DMS53 treated with DMSO at 0.1 percent for 48 hours (cell line): ENCODE measurements around the gene SOST.

Experiments used
- DNase-seq: peaks from one replicate; lab custom pipeline; 2025; ENCODE audit not compliant: unreplicated experiment; lab: John Stamatoyannopoulos, UW

The SOST gene

GRCh38 chr17:43774304-43775250 is 16.0 kb upstream of the SOST start:
- DNase-seq: no peak

GRCh38 chr17:43772877-43773648 is 14.5 kb upstream of the SOST start:
- DNase-seq: no peak

DNA sequence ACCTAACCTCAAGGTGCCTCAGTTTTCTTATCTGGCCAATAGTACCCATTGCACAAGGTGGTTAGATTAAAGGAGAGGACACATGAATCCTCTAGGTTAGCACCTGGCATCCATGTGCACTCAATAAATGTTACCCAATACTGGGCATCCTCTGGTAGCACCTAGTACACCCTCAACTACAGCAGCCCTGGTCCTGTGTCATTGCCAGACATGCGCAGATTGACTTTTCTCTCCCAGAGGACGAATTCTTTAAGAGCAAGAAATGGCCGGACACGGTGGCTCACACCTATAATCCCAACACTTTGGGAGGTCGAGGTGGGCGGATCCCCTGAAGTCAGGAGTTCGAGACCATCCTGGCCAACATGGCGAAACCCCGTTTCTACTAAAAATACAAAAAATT is 12.9 kb upstream of the SOST start:
- DNase-seq: no peak

DNA sequence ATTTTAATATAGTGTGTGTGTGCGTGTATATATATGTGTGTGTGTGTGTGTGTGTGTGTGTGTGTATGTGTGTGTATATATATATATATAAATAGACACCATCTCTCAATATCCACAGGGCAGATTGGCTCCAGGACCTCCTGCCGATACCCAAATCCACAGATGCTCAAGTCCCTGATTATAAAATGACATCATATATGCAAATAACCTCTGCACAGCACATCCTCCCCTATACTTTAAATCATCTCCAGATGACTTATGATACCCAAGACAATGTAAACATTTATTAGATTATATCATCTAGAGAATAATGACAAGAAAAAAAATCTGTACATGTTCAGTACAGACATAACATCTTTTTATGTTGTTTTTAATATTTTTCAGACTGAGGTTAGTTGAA is 12.4 kb upstream of the SOST start:
- no peak for DNase-seq

GRCh38 chr17:43769859-43770258 is 11.3 kb upstream of the SOST start:
- DNase-seq: no peak

DNA sequence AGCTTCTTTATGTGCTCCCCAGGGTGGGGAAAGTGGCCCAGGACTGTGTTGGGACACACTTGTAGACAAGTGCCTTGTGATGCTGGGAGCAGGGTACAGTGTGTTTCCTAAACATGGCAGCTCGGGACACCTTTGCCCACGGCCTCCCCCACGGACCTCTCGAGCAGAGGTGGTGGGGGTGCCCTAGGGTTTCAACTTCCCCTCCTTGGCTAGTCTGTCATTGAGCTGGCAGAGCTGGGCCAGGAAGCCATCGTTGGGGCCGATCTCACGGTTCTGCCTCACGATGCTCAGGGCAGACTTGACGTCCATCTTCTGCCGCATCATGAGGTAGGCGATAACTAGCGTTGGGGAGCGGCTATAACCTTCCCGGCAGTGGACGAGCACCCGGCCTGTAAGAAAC is 10.8 kb upstream of the SOST start:
- DNase-seq: no peak

- DNase-seq: no peak
Observed at GRCh38 chr17:43768943-43769342, 10.4 kb upstream of the SOST start.

DNA sequence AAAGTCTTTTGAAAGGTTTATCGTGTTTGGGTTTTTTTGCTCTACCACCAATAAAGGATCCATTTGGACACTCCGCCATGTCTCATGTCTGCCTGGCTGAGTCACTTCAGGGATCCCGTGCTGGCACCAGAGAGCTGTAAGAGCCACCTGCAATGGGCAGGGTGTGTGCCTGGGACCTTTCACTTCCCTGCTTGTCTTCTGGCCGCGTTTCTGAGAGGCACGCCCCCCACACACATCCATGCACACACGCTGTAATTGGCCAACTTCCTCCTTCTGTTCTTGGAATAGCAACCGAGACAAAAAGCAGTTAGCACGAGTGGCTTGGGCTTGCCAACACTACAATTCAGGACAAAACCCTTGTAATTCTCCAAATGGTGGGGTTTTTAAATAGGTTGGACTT is 9.8 kb upstream of the SOST start:
- DNase-seq: no peak

DNA sequence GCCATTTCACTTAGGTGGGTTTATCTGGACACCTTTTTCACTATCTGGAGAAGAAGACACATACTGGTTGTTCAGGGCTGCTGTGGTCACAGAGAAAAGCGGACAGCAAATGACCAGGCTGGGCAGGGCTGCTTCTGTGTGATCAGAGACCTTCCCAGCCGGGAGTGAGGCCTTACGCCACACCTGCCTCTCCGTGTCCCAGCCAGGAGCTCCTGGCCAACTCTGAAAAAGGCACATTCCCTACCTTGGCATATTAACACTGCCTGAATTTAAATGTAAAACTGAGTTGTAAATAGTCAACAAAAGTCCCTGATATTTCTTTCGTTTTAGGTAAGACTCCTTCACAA is 9.1 kb upstream of the SOST start:
- DNase-seq: no peak

DNA sequence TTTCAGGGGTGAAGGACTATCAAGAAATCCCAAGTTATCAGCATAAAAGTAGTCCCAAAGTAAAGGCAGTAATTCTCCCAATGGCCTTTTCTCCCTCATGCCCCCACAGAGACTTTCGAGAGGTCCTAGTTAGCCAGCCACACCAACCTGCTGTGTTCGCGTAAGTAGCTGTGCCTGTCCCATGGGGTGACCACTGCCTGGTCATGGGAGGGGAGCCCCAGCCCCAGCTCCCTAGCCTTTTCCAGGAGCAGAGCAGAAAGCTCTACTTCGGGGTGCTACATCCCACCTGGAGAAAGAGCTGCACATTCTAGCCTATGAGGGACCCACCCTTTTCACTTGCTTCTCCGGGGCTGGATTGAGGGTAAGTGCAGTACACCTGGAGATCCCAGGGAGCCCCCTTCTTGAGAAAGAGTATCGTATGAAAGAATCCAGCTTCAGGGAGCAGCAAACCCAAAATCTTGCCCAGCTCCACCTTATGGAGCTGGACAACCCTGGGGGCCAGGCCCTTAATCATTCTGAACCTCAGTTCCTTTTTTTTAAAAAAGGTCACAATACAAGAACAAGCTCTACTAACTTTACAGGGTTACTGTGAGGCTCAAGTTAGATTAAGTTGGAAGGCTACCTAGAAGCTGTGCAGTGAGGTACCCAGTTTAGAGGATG is 8.6 kb upstream of the SOST start:
- no peak for DNase-seq

DNA sequence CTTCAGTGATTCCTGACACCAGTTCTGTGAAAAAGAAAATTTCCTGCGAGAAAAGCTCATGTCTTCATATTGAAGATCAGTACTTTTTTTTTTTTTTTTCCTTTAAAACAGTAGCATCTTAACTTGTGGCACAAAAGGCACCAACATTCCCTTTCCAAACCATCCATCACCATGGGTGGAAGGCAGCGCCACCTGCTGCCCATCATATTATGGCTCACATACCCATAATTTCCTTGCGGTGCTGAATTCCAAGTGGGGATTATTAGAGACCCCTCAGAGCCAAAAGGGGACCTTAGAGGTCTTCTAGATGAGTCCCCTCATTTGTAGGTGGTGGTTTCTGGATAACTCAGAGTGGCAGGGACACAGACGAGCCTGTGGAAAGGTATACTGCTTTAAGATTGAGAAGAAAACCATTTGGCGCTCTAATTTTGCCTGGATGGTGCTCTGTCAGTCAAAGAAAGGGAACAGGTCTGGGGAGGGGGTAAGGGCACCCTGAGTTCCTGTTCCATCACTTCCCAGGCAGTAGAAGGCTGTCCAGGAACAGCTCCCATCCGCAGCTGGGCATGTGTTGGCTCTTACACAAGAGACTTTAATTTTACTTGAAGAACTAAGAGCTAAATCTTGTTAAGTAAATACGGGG is 7.9 kb upstream of the SOST start:
- peak; percentile 37 for DNase-seq

- DNase-seq: peak; percentile 93
Observed at GRCh38 chr17:43760254-43760852, 1.8 kb upstream of the SOST start.

GRCh38 chr17:43759836-43760235 is 1.2 kb upstream of the SOST start:
- DNase-seq: no peak

DNA sequence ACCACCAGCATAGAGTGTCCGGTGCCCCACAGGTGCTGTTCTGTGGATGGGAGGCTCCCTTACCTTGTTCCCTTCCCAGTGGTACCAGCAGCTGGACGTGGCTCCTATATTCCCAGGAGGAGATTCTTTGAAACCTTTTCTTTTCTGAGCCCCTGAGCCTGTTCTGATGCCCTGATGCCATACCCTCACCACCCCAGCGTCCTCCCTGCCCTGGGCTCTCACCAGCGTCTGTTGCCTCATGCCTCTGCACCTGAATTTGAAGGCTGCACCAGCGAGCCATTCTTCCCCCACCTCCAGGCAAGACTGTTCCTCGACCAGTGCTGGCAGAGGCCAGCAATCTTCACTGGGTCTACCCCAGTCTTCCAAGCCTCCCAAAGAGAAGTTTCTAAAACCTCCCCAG is 505 bp downstream of the SOST start:
- no peak for DNase-seq

DNA sequence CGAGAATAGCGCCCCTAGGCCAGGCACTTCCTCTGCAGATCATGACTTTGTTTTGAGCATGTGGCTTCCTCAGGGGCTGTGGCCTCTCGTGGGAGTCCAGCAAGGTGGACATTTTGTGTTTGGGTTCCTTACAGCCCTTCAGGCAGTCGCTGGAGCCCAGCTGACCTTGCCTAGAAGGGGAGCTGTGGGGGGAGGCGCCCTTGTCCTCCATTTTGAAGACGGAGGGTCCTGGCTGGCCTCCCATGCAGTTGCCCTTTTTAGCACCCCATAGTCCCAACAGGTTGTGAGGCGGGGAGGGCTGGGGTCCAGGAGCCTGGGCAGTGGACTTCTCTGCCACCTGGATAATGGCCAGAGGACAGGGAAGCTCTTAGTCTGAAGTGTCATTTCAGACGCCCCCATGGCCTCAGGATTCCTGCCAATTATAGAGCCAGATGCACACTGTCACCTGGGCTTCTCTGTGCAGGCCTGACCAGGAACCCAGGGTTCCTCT is 1.4 kb downstream of the SOST start:
- DNase-seq: no peak

GRCh38 chr17:43756201-43756600 is 2.4 kb downstream of the SOST start:
- DNase-seq: no peak

DNA sequence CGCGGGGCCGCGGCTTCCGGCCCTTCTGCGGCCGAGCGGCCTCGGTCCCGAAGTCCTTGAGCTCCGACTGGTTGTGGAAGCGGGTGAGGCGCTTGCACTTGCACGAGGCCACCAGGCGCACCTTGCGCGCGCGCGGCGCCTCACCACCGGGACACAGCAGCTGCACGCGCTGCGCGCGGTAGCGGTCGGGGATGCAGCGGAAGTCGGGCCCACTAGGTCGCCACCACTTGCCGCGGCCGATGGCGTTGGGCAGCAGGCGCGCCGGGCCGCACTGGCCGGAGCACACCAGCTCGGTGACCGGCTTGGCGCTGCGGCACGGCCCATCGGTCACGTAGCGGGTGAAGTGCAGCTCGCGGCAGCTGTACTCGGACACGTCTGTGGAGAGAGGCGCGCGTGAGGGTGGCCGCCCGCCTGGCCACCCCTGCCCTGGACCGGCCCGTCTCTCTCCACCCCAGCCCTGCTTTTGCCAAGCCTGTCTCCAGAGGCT is 3.2 kb downstream of the SOST start:
- peak; percentile 54 for DNase-seq

DNA sequence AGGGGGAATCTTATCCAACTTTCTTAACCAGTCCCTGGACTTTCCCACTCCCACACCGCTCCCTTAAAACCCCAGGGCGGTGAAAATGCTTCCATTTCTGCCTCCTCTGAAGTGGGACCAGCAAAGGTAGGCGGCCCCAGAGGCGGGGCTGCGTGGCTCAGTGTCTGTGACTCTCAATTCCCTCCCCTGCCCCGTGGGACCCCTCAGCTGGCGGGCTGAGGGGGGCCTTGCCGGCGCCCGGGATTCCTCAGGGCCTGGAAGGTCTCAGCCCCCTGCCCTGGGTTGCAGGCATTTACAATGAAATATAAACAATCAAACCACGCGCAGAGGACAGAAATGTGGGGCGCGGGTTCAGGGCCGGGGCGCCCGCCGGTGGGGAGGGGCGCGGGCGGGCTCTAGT is 3.6 kb downstream of the SOST start:
- DNase-seq: no peak

GRCh38 chr17:43753493-43754129 is 5.0 kb downstream of the SOST start:
- no peak for DNase-seq

DNA sequence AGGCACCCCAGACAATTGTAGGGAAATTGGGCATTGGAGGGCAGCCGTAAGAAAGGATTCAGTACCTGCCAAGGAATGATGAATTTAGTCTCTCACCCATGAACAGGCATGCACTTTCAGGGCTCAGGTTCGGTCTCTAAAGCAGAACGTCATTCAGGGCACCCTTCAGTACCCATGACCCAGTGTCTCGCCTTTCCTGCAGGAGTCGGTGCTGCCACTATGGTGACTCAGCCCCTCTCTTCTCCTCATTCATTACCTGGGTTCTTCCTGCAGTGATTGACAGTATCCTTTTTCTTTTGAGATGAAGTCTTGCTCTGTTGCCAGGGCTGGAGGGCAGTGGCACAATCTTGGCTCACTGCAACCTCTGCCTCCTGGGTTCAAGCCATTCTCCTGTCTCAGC is 8.4 kb downstream of the SOST start:
- DNase-seq: no peak
